Mucosa of descending colon (tissue), 3 donors: ENCODE data around the gene MED16. TPM values are rescaled to one million over a fixed set of nuclear protein-coding genes. Genes with fewer than 3 reads are reported as not detected.

ENCODE experiments used
- ATAC-seq: fragments of 200-7000 bp; cut with Tn5 transposase; one replicate; pipeline ENCODE4 v1.9.1; 2020; ENCODE audit warnings: mild to moderate bottlenecking, moderate library complexity
- DNase-seq, 3 donors: peaks; one replicate each; pipeline ENCODE4 v3.0.0-alpha.2; 2020
- H3K36me3 ChIP-seq: fragments of 200-600 bp; one replicate; pipeline ENCODE4 v1.8.0; 2021; ENCODE audit warnings: low read depth, mild to moderate bottlenecking
- H3K4me1 ChIP-seq: fragments of 200-600 bp; one replicate; pipeline ENCODE4 v1.8.0; 2021; ENCODE audit warnings: low read depth, mild to moderate bottlenecking
- H3K4me3 ChIP-seq: fragments of 200-600 bp; one replicate; pipeline ENCODE4 v1.8.0; 2021; ENCODE audit warnings: mild to moderate bottlenecking
- H3K9me3 ChIP-seq: fragments of 200-600 bp; one replicate; pipeline ENCODE4 v1.8.0; 2021; ENCODE audit warnings: mild to moderate bottlenecking
- intact Hi-C, 2 donors: fragments of 100-400 bp; cut with DNase I in 1 of 2; cut with micrococcal nuclease in 1 of 2; formaldehyde crosslinking; loops; one replicate each; pipeline versions ENCODE4 v1.11.0 to v1.11.1; 2022; cut with DNase I, micrococcal nuclease
- total RNA-seq, 3 donors: library from RNA; stranded (reverse); fragmentation: NEBNext Ultra II Directional in 2 of 3; extraction: Animal tissue kit (Norgen Biotek cat#: 25700) in 2 of 3; gene quantifications; one replicate each; pipeline versions ENCODE4 v1.2.1 to v1.2.4, GENCODE V29; 2021 to 2023
- TF ChIP-seq, protein P1 (sequence below): fragments of 200-600 bp; IDR thresholded peaks from one replicate; pipeline ENCODE4 v1.8.0; 2022; ENCODE audit warnings: antibody characterized with exemption, mild to moderate bottlenecking
- donor health status: DM: no; HTN: no; CAD: no; lungs with moderate emphysema.
- donor health status: DM: no; HTN: no; CAD: no.
- donor health status: DM: no; HTN: yes; CAD: no.

The MED16 gene
- total RNA-seq, 3 donors from 2014 or later: 53.4 to 77.4 (median 61.4) TPM

DNA sequence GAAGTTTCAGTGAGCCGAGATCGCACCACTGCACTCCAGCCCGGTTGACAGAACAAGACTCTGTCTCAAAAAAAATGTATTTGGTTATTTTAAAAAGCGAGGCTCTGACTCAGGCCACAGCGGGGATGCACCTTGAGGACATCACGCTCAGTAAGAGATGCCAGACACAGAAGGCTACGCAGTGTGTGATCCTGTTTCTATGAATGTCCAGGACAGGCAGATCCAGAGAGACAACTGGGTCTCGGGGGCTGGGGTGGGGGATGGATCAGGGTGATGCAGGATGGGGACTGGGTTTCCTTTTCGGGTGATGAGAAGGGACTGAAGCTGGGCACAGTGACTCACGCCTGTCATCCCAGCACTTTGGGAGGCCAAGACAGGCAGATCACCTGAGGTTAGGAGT is 5.4 kb downstream of the MED16 start:
- Histone ChIP-seq H3K9me3 (no peaks in the 10 kb centered on the region), H3K36me3 (peaks cover 8% of the 10 kb centered on the region), H3K4me1 (peaks cover 5% of the 10 kb centered on the region), H3K4me3 (no peak overlapping the region)
- intact Hi-C loops: no loop called here
- no peak for ATAC-seq
- TF ChIP-seq, protein P1, sequence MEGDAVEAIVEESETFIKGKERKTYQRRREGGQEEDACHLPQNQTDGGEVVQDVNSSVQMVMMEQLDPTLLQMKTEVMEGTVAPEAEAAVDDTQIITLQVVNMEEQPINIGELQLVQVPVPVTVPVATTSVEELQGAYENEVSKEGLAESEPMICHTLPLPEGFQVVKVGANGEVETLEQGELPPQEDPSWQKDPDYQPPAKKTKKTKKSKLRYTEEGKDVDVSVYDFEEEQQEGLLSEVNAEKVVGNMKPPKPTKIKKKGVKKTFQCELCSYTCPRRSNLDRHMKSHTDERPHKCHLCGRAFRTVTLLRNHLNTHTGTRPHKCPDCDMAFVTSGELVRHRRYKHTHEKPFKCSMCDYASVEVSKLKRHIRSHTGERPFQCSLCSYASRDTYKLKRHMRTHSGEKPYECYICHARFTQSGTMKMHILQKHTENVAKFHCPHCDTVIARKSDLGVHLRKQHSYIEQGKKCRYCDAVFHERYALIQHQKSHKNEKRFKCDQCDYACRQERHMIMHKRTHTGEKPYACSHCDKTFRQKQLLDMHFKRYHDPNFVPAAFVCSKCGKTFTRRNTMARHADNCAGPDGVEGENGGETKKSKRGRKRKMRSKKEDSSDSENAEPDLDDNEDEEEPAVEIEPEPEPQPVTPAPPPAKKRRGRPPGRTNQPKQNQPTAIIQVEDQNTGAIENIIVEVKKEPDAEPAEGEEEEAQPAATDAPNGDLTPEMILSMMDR: no peak
- no peak for DNase-seq

GRCh38 chr19:887072-887471 is 5.9 kb downstream of the MED16 start:
- H3K4me3 ChIP-seq: no peak overlapping the region
- DNase-seq: no peak
- ATAC-seq: no peak
- TF ChIP-seq, protein P1: no peak
- peaks cover 5% of the 10 kb centered on the region for H3K4me1 ChIP-seq
- intact Hi-C loops: no loop called here
- H3K36me3 ChIP-seq: peaks cover 8% of the 10 kb centered on the region
- H3K9me3 ChIP-seq: no peaks in the 10 kb centered on the region

DNA sequence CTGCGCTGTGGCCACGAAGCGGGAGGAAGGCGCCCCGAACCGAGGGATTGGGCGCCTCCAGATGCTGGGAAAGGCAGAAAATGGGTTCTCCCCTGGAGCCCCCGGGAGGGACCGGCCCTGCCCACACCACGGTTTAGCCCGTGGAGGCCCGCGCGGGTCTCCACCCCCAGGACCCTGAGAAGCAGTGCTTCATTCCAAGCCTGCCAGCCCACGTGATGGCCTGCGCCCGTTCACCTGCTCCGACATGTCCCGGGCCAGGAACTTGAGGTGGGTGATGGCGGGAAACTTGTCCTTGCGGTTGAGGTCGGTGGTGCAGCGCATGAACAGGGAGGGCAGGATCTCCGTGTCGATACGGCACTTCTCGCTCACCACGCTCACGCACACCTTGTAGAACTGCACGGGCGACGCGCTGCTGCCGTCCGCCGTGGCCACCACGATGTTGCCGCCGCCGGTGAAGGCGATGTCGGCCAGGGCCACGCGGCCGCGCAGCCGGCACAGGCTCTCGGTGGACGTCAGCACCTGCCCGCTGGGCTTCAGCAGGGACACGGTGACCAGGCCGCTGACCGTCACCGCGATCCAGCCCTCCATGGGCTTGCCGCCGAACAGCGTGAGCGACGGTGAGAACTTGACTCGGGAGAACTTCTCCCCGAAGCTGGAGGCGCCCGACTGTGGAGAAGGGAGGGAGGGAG is 7.3 kb downstream of the MED16 start:
- TF ChIP-seq, protein P1: no peak
- Histone ChIP-seq H3K4me3 (no peak overlapping the region), H3K4me1 (no peaks in the 10 kb centered on the region), H3K36me3 (peaks cover 8% of the 10 kb centered on the region), H3K9me3 (no peaks in the 10 kb centered on the region)
- DNase-seq: no peak
- intact Hi-C loops: no loop called here
- ATAC-seq: no peak

GRCh38 chr19:884420-885211 is 8.4 kb downstream of the MED16 start:
- intact Hi-C loops: no loop called here
- Histone ChIP-seq H3K36me3 (peaks cover 5% of the 10 kb centered on the region), H3K4me3 (no peak overlapping the region), H3K9me3 (no peaks in the 10 kb centered on the region), H3K4me1 (no peaks in the 10 kb centered on the region)
- ATAC-seq (no peak), DNase-seq (no peak)
- TF ChIP-seq, protein P1: no peak

DNA sequence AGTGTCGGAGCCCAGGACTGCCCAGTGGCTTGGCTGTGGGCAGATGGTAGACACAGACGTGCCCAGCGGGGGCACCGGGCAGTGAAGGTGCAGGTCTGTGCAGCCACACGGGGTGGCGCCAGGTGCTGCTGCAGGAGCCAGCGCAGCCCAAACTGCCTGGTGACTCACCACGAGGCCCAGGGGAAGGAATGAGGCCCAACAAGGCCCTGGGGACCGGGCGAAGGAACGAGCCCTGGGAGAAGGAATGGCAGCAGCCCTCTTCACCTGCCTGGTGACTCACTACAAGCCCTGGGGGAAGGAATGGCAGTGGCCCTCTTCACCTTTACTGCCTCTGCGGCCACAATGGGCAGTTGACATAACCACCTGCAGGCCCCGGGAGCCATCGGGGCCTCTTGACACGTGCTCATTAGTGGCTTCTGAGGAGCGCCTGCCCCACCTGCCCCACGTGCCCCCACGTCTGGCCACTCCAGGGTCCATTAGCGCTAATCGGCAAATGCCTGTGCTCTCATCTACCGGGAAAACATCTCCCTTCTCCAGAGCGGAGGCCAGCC is 9.3 kb downstream of the MED16 start:
- intact Hi-C loops: no loop called here
- no peak overlapping the region for H3K4me3 ChIP-seq
- H3K36me3 ChIP-seq: peaks cover 4% of the 10 kb centered on the region
- ATAC-seq (no peak), DNase-seq (no peak)
- TF ChIP-seq, protein P1: no peak
- no peaks in the 10 kb centered on the region for H3K4me1 ChIP-seq
- no peaks in the 10 kb centered on the region for H3K9me3 ChIP-seq
